SK-N-SH (cell line): Measurements from ENCODE around the gene ALKBH6.

ENCODE experiments used
- CTCF ChIP-seq: fragments of 200-600 bp; sonication (generic); IDR thresholded peaks from 2 replicates; pipeline ENCODE4 v1.6.1; 2017; ENCODE audit warnings: antibody characterized with exemption, mild to moderate bottlenecking, moderate library complexity
- FOXM1 ChIP-seq: IDR thresholded peaks from 2 replicates; pipeline ENCODE4 v1.4.0; 2012; ENCODE audit warnings: low read depth, mild to moderate bottlenecking
- MXI1 ChIP-seq: IDR thresholded peaks from 2 replicates; pipeline ENCODE4 v1.6.1; 2012; ENCODE audit warnings: mild to moderate bottlenecking, low read depth, low read length, improper control_type of control experiment
- NRF1 ChIP-seq: IDR thresholded peaks from 2 replicates; pipeline ENCODE4 v1.6.1; 2012; ENCODE audit warnings: low read depth, mild to moderate bottlenecking, low read length
- POLR2AphosphoS5 ChIP-seq: IDR thresholded peaks from 2 replicates; pipeline ENCODE4 v1.6.1; 2012; ENCODE audit warnings: low read depth, low read length
- RFX5 ChIP-seq: IDR thresholded peaks from 2 replicates; pipeline ENCODE4 v1.6.1; 2012; ENCODE audit warnings: mild to moderate bottlenecking, improper control_type of control experiment, low read length
- TEAD4 ChIP-seq: IDR thresholded peaks from 2 replicates; pipeline ENCODE4 v1.4.0; 2012; ENCODE audit warnings: mild to moderate bottlenecking, borderline replicate concordance; ENCODE audit not compliant: insufficient read depth
- USF1 ChIP-seq: IDR thresholded peaks from 2 replicates; pipeline ENCODE4 v1.4.0; 2012; ENCODE audit warnings: low read depth, borderline replicate concordance
- TF ChIP-seq, protein P1 (sequence below): IDR thresholded peaks from 2 replicates; pipeline ENCODE4 v1.6.1; 2012; ENCODE audit warnings: mild to moderate bottlenecking, low read depth, low read length, moderate library complexity

DNA sequence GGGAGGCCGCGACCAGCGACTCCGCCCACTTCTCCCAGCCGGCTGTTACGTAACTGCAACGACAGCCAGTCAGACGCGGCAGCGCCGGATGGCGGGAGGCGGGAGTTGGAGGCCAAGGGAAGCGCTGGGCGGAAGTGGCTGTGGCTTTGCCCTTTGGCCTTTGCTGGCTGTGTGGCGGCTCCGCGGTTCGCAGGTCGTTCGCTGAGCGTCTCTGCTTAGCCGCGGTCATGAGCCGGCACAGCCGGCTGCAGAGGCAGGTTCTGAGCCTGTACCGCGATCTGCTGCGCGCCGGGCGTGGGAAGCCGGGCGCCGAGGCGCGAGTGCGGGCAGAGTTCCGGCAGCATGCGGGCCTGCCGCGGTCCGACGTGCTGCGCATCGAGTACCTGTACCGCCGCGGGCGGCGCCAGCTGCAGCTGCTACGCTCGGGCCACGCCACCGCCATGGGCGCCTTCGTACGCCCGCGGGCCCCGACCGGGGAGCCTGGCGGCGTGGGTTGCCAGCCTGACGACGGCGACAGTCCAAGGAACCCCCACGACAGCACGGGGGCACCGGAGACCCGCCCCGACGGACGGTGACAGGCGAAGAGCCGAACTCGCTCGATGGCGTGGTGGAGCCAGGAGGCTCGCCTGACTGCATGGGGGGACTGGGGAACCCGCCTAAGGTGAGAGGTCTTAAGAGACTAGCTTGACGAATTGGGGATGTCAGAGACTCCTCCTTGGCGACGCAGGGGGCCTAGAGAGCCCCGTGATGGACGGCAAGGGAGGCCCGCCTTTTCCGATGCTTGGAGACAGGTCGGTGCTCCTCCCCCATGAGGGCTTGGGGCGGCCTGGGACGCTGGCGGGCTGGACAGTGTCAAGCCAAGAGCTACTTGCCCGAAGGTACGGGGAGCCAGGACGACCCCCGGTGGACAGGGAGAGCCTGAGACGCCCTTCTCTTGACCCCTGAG, 18.7 kb downstream of the ALKBH6 start, which contains the start of gene SDHAF1:
- TF ChIP-seq TEAD4 (no peak), NRF1 (no peak), CTCF (no peak), MXI1 (peak; percentile 84), RFX5 (no peak), FOXM1 (no peak), USF1 (no peak), POLR2AphosphoS5 (0 out of 2 replicates have a peak, but pooled peaks have one; percentile 10)
- TF ChIP-seq, protein P1, sequence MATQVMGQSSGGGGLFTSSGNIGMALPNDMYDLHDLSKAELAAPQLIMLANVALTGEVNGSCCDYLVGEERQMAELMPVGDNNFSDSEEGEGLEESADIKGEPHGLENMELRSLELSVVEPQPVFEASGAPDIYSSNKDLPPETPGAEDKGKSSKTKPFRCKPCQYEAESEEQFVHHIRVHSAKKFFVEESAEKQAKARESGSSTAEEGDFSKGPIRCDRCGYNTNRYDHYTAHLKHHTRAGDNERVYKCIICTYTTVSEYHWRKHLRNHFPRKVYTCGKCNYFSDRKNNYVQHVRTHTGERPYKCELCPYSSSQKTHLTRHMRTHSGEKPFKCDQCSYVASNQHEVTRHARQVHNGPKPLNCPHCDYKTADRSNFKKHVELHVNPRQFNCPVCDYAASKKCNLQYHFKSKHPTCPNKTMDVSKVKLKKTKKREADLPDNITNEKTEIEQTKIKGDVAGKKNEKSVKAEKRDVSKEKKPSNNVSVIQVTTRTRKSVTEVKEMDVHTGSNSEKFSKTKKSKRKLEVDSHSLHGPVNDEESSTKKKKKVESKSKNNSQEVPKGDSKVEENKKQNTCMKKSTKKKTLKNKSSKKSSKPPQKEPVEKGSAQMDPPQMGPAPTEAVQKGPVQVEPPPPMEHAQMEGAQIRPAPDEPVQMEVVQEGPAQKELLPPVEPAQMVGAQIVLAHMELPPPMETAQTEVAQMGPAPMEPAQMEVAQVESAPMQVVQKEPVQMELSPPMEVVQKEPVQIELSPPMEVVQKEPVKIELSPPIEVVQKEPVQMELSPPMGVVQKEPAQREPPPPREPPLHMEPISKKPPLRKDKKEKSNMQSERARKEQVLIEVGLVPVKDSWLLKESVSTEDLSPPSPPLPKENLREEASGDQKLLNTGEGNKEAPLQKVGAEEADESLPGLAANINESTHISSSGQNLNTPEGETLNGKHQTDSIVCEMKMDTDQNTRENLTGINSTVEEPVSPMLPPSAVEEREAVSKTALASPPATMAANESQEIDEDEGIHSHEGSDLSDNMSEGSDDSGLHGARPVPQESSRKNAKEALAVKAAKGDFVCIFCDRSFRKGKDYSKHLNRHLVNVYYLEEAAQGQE = no peak
